Measurements from ENCODE around the gene CHPT1. TPM values are rescaled to one million over a fixed set of nuclear protein-coding genes. Genes with fewer than 3 reads are reported as not detected.

The CHPT1 gene
- polyA plus RNA-seq, 1 donor from 2014 or later = 20.5 TPM

DNA sequence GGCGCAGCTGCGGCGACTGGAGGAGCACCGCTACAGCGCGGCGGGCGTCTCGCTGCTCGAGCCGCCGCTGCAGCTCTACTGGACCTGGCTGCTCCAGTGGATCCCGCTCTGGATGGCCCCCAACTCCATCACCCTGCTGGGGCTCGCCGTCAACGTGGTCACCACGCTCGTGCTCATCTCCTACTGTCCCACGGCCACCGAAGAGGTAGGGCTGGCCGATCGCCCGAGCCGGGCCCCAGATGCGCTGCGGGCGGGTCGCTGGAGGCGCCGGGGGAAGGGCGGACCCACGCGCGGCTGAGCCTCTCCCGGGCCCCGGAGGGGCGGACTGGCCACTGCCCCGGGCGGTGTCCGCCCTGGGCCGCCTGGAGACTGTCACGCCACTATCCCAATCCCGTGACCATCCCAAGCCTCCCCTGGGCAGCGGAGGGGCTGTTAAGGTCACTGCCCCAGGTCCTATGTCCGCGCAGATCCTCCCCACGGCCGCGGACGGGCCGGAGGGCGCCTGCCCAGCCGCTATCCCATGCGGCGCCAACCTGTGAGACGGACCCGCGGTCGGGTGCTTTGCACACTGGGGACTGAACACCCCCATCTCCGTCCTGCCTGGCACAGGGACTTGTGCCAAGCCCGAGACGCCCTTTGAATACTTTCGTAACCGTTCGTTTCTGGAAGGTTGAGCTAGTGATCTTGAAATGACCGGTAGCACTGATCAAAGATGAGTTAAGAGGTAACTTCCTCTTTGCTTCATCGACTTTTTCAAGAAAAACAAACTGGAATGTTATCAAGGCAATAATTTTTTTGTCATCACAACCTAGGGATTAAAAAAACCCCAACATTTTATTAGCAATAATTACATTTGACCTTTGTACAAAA lies 725 bp downstream of the CHPT1 start:
- Histone ChIP-seq H2AFZ (ENCODE audit: low read depth, low read length) (peak overlapping the region; percentile 35), H3K4me2 (ENCODE audit: low read length) (peak overlapping the region; percentile 96), H3K9me2 (ENCODE audit: insufficient read depth, low read length) (no peaks in the 10 kb centered on the region), H3F3A (ENCODE audit: insufficient read depth, low read length, poor library complexity, severe bottlenecking) (no peaks in the 10 kb centered on the region), H3K9ac (ENCODE audit: low read length) (peak overlapping the region; percentile 83), H3K27ac (ENCODE audit: low read length) (no peak overlapping the region), H3K9me3 (ENCODE audit: low read length) (no peaks in the 10 kb centered on the region), H3K79me2 (replicated peaks; ENCODE audit: insufficient read depth, low read length) (no peaks in the 10 kb centered on the region), H3K4me3 (ENCODE audit: low read length) (peak overlapping the region; percentile 91), H4K20me1 (ENCODE audit: insufficient read depth) (no peaks in the 10 kb centered on the region), H3K36me3 (ENCODE audit: insufficient read depth, low read length) (no peaks in the 10 kb centered on the region), H3K27me3 (ENCODE audit: insufficient read depth, low read depth, low read length) (no peaks in the 10 kb centered on the region)
- TF ChIP-seq EZH2 (IDR thresholded peaks at IDR 0.05; ENCODE audit: borderline replicate concordance, insufficient read depth, low read length, poor library complexity, severe bottlenecking) = no peak
- TF ChIP-seq MXI1 (conservative IDR thresholded peaks at IDR 0.05; ENCODE audit: poor library complexity, severe bottlenecking) = peak; percentile 69
- TF ChIP-seq SMC3 (conservative IDR thresholded peaks at IDR 0.05; ENCODE audit: poor library complexity) = no peak
- no peak for TF ChIP-seq REST (IDR thresholded peaks at IDR 0.05; ENCODE audit: borderline replicate concordance)
- TF ChIP-seq, protein P1, sequence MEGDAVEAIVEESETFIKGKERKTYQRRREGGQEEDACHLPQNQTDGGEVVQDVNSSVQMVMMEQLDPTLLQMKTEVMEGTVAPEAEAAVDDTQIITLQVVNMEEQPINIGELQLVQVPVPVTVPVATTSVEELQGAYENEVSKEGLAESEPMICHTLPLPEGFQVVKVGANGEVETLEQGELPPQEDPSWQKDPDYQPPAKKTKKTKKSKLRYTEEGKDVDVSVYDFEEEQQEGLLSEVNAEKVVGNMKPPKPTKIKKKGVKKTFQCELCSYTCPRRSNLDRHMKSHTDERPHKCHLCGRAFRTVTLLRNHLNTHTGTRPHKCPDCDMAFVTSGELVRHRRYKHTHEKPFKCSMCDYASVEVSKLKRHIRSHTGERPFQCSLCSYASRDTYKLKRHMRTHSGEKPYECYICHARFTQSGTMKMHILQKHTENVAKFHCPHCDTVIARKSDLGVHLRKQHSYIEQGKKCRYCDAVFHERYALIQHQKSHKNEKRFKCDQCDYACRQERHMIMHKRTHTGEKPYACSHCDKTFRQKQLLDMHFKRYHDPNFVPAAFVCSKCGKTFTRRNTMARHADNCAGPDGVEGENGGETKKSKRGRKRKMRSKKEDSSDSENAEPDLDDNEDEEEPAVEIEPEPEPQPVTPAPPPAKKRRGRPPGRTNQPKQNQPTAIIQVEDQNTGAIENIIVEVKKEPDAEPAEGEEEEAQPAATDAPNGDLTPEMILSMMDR (IDR thresholded peaks at IDR 0.05; ENCODE audit: poor library complexity, severe bottlenecking) = peak; percentile 19
- peak; percentile 19 for TF ChIP-seq TAF1 (IDR thresholded peaks at IDR 0.05; ENCODE audit: low read depth)

DNA sequence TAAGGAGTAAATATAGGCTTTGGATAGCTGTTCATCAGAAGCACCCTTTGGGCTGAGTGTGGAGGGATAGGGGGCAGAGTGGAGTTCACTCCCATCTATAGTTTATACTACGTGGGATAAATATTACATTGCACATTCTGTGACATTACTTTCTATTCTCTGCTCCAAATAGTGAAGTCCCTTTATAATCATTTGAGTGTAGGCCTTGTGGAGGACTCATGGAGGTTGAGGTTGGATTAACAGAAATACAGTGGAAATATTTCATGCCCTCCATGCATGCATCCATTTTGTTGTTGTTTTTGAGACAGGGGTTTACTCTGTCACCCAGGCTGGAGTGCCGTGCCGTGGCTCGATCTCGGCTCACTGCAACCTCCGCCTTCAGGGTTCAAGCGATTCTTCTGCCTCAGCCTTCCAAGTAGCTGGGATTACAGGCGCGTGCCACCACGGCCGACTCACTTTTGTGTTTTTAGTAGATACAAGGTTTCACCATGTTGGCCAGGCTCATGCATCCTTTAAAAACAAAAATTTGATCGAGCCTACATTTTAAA lies 1.4 kb downstream of the CHPT1 start:
- Histone ChIP-seq H3K27ac (ENCODE audit: low read length) (no peak overlapping the region), H3K4me3 (ENCODE audit: low read length) (peak overlapping the region; percentile 91), H2AFZ (ENCODE audit: low read depth, low read length) (no peak overlapping the region), H3K9ac (ENCODE audit: low read length) (no peak overlapping the region), H4K20me1 (ENCODE audit: insufficient read depth) (no peaks in the 10 kb centered on the region), H3F3A (ENCODE audit: insufficient read depth, low read length, poor library complexity, severe bottlenecking) (no peaks in the 10 kb centered on the region), H3K9me2 (ENCODE audit: insufficient read depth, low read length) (no peaks in the 10 kb centered on the region), H3K9me3 (ENCODE audit: low read length) (no peaks in the 10 kb centered on the region), H3K36me3 (ENCODE audit: insufficient read depth, low read length) (no peaks in the 10 kb centered on the region), H3K79me2 (replicated peaks; ENCODE audit: insufficient read depth, low read length) (no peaks in the 10 kb centered on the region), H3K4me2 (ENCODE audit: low read length) (peak overlapping the region; percentile 96), H3K27me3 (ENCODE audit: insufficient read depth, low read depth, low read length) (no peaks in the 10 kb centered on the region)
- TF ChIP-seq REST (IDR thresholded peaks at IDR 0.05; ENCODE audit: borderline replicate concordance) (no peak), RAD21 (conservative IDR thresholded peaks at IDR 0.05) (no peak), POLR2AphosphoS5 (IDR thresholded peaks at IDR 0.05) (no peak), EP300 (conservative IDR thresholded peaks at IDR 0.05; ENCODE audit: poor library complexity, severe bottlenecking) (no peak), TAF1 (IDR thresholded peaks at IDR 0.05; ENCODE audit: low read depth) (no peak), SMC3 (conservative IDR thresholded peaks at IDR 0.05; ENCODE audit: poor library complexity) (no peak)
- TF ChIP-seq, protein P1 (IDR thresholded peaks at IDR 0.05; ENCODE audit: poor library complexity, severe bottlenecking) = peak; percentile 41
